Activated effector memory CD4-positive, alpha-beta T cell treated with anti-CD3 and anti-CD28 coated beads, Interleukin-2, amount 50 U/mL, for 16 hours (primary cell): ENCODE data around the gene APOO.

ENCODE experiments used
- DNase-seq: peaks from one replicate; pipeline ENCODE4 v3.0.0-alpha.2; 2020

The APOO gene

DNA sequence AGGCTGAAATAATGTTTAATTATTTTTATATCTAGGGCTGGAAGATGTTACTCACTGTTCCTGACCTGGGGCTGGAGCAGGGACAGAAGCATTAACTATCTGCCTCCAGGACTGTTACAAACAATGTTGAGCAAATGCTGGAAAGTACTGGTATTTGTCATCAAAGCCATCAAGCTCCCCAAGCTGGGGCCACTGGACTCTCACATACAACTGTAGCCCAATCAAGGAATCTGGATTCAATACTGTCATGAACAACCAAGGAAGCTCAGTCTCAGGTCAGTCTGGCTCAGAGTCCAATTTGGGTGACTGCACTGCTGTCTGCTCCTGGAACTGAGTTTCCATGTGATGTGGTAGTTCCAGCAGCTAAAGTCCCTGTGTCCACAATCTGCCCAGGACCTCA lies 50.4 kb downstream of the APOO start:
- no peak for DNase-seq

DNA sequence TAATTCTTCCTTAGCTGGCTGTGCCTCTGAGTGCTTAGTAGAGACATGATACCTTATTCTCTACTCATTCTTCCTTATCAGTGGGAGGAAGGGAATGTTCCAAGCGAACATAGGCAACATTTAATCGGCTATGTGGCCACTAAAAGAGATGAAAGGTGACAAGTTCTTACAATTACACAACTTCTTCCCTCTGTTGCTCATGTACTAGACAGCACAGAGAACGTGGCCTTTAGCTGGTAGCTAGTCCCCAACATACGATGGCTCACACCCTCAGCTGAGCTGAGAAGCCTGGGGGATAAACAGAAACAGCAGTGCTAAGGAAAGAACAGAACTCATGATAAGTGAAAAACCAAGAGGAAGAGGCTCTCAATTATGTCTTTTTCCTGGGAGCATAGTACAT lies 52.2 kb downstream of the APOO start:
- DNase-seq: no peak

DNA sequence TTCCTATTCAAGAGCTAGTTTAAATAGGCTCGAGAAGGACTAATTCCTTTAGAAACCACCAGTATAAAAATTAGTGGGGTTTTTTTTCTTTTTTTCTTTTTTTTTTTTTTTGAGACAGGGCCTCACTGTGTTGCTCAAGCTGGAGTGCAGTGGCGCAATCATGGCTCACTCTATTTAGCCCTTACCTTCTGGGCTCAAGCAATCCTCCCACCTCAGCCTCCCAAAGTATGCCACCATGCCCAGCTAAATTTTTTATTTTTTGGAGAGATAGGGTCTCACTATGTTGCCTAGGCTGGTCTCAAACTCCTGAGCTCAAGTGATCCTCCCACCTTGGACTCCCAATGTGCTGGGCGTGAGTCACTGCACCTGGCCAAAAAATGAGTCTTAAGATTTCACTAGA lies 52.8 kb downstream of the APOO start:
- no peak for DNase-seq

DNA sequence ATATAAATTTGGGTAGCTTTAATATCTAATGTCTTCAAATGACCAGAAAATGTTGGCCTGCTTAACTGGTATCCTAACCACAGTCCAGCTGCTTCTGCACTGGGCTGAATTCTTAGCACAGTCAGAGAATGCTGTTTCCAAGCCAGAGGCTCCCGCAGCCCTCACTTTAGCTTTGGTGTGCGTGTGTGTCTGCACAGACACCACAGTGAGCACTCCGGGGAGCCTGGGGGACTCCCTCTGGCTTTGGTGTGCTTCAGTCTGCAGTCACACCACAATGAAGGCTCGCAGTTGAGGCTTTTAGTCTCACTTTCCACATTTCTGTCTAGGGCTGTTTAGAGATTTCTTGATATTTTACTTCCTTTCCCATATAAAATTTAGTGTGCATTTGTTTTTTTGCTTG lies 53.6 kb downstream of the APOO start:
- DNase-seq: no peak

DNA sequence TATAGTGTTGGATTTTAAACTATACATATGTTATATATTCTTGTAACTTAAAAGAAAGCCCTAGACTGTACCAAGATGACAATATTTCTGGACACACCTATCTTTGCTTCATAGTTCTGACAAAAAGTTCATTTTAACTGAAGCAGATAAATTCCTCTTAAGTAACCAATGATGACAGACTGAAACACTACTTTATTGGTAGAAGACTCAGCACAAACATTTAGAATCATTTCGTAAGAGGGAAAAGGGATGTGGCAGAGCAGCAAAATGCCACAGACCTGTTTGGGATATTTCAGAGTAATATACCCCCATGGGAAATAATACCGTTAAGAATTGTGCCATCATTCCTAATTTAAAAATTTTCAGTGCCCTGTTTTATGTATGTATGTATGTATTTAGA lies 56.2 kb downstream of the APOO start:
- DNase-seq: no peak

DNA sequence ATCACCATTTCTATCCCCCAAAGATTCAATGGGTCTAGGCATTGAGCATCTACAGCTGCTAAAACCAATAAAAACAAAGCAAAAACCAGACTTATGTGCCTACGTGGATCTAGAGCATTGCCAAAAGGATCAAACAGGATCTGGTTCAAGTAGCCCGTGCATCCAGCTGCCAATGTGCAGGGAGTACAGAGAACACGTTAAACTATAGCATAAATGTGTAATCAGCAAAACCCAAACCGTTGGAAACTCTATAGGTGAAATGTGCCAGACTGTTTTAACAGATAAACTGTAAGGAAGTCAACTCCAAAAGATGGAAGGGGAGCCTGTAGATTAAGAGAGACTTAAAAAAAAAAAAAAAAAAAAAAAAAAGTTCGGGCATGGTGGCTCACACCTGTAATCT lies 58.5 kb downstream of the APOO start:
- DNase-seq: no peak

DNA sequence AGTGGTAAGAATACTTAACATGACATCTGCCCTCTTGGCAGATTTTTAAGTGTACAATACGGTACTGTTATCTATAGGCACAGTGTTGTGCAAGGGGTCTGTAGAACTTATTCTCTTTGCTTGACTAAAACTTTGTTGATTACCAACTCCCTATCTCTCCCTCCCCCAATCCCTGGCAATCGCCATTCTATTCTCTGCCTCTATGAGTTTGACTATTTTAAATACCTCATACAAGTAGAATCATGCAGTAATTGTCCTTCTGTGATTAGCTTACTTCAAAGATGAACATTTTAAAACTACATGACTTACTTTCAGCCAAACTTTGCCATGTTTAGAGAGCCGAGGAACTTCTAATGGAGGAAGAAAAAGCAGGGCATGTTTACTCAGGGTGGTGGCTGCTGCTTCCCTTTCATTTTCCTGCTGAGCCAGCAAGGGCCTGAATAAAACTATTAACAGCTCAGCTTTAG lies 62.4 kb downstream of the APOO start:
- no peak for DNase-seq

DNA sequence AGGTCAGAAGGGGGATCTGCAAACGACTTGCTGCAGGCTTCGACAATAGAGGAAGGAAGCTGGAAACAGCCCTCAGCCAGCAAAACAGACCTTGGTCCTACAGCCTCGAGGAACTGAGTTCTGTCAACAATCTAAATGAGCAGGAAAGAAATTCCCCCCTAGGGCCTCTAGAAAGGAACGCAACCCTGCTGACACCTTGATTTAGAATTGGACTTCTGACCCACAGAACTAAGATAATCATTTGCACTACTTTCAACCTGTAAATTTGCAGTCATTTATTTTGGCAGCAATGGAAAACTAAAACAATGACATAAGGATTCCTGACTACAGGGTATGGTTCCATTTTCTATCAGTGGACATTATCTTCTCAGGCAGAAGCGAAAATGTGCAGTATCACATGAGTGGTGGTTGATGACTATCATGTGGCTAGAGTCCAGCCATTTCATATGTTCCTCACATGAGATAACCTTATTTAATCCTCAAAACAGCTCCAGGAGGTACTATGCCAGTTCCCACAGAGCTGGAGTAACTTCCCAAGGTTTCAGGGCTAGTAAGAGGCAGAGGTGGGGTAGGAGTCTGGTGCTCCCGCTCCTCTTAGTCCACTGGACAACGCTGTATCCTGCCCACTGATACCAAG lies 63.1 kb downstream of the APOO start:
- DNase-seq: no peak

DNA sequence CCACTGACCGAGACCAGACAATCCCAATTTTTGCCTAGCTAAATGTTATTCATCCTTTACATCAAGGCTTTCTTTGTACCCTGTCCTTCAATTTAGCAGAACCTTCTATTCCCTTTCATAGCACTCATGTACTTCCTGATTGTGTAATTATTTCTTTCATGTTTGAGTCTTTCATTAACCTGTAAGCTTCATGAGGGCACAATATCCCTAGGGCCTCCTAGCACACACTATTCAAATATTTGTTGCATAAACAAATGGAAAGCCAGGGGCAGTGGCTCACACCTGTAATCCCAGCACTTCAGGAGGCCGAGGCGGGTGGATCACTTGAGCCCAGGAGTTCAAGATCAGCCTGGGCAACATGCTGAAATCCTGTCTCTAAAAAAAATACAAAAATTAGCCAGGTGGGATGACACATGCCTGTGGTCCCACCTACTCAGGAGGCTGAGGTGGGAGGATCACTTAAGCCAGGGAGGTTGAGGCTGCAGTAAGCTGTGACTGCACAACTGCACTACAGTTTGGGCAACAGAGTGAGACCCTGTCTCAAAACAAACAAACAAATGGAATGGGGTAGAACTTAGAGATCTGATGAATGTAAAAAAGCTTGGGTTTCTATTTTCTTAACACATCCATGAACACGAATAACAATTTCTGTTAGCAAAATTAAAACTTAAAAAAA lies 65.8 kb downstream of the APOO start:
- DNase-seq: no peak

DNA sequence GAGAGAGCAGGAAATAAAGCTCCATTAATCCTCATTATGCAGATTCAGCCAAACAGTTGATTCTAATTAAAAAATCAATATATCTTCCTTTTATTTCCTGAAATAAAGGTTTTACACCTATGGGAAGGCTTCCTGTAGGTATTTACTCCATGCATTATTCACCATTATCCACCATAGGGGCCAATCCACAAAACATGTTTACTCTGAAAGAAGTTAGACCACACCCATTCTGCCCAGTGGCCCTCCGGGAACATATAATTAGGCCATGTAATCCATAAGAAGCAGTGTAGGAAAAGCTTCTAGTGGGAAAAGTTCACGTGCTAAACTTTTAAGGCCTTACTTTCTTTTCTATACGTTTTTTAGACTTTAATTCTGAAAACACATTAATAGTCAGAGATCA lies 67.1 kb downstream of the APOO start:
- DNase-seq: no peak

DNA sequence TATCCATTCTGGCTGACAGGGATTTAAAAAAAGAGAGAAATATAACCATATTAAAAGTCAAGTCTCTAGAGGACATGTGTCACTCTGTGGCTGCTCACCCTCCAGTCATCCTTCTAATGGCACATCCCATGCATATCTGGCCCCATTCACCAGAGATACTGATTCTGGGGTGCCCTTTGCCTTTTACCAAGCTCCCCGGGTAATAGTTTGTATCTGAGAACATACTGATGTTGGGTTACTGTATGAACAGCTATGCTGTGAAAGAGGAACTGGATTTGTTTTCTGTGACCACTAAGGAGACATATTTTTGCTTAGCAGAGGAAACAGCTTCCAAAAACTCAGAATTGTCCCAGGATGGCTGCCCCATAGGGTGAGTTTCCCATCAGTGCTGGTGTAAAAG lies 68.8 kb downstream of the APOO start:
- no peak for DNase-seq

DNA sequence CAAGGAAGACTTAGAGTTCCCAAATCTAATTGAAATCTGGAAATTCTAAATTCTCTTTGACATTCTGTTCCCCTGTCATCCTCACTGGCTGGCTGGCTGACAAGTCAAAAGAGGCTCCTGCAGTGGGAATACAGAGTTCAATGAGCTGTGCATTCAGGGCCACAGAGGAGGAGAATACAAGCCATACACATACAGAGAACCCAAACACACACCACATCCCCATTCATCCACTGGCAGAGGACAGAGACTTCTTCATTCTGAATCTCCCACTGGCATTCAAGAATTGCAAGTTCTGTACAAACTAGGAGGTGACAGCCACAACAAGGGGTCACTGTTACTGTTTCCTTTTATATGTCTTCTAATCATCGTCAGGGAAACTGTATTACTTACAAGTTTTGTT lies 75.0 kb downstream of the APOO start:
- no peak for DNase-seq

DNA sequence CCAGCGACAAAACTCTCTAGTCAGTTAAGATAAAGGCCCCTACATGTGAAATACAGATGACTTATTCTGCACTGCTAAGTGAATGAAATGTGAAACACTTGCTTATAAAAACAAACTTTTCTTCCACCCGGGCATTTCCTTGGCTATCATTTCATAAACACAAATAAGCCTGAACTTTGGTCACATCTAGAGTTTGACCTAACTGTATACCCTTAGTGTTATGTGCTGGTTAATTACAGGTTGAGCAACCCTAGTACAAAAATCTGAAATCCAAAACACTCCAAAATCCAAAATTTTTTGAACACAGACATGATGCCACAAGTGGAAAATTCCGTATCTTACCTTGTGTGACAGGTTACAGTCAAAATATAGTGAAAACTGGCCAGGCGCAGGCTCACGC lies 78.9 kb downstream of the APOO start:
- no peak for DNase-seq

DNA sequence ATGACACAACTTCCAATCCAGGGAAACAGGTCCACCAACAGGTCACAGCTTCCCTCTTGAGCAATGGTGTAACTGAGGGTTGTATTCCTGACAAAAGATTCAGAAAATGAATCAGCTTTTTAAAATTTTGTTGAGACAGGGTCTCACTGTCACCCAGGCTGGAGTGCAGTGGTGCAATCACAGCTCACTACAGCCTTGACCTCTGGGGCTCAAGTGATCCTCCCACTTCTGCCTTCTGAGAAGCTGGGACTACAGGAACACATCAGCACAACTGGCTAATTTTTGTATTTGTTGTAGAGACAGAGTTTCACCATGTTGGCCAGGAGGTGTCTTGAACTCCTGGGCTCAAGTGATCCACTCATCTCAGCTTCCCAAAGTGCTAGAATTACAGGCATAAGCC lies 81.1 kb downstream of the APOO start:
- no peak for DNase-seq

DNA sequence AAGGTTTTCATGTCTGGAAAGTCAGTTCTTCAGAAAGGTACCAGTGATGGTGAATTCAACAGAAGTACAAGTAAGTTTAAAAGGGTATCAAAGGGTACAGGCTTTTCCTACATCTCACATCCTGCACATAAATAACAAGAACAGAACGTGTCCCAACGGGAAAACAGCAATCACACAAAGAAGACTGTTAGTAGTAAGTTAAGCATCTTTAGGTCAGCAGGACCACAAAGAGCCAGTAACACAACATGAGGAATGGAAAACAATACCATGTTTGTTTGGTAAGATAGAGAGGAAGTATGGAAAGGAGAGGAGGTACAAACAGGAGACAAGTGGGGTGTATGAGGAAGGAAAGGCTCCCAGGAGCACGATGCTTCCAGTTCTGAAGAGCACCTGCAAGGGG lies 81.5 kb downstream of the APOO start:
- DNase-seq: no peak

DNA sequence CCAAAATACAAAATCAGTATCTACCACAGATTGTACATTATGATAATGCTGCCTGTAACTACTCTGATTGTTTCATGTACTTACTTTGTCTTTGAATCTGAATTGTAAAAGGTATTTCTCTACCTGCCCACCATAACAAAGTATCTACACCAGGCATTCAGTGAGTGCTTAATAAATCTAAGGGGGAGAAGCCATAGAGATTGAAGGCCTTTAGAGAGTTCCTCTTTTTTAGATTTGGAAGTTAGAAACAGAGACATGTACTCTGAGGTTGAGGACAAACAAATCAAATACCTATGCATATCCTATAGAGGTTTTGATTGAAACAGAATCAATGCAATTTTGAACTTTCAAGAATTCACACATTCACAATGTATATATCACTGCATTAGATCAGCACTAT lies 82.1 kb downstream of the APOO start:
- no peak for DNase-seq

DNA sequence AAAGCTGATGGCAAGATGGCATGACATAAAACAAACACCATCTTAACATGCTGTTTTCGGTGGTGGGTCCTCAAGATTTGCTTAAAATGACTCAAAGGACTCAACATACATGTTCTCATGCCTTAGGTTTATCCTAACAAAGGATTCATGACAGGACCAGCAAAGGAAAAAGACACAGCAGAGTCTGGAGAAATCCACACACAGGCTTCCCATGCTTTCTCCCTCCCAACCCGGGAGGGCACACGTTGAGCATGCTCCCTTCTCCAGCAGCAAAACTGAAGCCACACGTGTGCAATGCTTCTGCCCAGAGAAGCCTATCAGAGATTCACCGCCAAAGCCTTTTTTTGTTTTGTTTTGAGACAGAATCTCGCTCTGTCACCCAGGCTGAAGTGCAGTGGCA lies 84.9 kb downstream of the APOO start:
- no peak for DNase-seq

DNA sequence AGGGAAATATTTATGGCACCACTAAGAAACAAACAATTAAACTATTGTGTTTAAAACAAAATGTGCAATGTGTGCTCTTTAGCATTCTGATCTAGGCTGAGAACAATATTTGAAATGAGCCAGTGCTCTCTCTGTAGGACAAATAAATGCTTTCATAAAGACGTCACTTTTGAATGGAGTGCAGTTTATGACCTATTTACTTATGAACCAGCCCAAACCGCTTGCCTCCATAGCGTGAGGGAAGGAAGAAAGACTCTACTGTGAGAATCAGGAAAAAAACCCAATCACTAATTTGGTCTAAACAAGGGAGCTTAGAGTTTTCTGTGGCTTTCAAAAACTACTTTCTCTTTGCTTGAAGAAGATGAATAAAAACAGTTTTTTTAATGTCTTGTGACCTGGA lies 85.3 kb downstream of the APOO start:
- no peak for DNase-seq

DNA sequence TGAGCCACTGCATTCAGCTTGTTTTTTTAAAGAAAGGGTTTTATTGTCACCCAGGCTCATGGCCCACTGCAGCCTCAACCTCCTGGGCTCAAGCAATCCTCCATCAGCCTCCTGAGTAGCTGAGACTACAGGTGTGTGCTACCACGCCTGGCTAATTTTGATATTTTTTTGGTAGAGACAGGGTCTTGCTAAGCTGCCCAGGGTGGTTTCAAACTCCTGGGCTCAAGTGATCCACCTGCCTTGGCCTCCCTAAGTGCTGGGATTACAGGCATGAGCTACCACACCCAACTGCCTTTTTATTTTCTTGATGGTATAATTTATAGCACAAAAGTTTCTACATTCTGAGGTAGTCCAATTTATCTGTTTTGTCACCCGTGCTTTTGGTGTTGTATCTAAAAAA lies 85.9 kb downstream of the APOO start:
- DNase-seq: no peak

DNA sequence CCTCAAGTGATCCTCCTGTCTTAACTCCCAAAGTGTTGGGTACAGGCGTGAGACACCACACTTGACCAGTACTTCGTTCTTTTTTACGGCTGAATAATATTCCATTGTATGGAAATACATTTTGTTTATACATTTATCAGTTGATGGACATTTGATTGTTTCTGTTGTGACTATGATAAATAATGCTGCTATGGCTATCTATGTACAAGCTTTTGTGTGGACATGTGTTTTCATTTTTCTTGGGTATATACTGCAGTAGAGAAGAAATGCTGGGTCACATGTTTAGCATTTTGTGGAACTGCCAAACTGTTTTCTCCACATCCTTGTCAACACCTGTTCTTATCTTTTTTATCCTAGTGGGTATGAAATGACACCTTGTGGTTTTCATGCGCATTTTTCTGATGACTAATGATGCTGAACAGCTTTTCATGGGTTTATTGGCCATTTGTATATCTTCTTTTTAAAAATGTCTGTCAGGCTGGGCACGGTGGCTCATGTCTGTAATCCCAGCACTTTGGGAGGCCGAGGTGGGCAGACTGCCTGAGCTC lies 87.4 kb downstream of the APOO start:
- no peak for DNase-seq

DNA sequence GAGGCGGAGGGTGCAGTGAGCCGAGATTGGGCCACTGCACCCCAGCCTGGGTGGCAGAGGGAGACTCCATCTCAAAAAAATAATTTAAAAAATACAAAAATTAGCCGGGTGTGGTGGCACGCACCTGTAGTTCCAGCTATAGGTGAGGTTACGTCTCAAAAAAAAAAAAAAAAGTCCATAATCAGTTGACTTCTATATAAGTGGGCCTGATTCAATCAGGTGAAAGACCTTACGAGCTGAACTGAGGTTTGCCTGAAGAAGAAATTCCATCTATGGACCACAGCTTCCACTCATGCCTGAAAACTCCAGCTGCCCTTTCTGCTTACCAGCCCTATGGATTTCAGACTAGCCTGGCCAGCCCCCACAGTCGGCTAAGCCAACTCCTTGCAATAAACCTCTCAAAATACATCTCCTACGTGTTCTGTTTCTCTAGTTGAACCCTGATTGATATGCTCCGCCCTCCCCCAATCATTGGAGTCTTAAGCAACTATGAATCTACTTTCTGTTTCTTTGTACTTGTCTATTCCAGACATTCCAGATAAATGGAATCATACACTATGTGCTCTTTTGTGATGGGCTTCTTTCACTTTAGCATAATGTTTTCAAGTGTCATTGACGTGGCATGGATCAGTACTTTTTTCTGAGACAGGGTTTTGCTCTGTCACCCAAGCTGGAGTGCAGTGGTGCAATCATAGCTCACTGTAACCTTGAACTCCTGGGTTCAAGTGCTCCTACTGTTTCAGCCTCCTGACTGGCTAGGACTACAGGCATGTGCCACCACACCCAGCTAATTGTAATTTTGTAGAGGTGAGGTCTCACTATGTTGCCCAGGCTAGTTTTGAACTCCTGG lies 88.1 kb downstream of the APOO start:
- no peak for DNase-seq

DNA sequence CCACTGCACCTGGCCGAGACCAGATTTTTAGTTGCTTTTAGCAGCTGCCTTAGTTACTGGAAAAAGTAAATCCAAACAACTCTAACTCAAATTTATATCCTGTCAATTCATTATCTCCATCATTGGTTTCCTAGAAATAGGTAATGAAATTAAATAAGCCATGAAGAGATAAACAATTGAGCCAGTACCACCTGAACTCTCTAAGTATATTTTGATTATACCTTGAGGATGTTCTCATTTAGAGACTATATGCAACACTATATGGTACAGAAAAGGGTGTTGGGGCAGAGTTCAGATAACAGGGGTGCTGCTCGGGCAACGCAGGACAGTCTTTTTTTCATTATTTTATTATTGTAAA lies 89.8 kb downstream of the APOO start:
- no peak for DNase-seq

DNA sequence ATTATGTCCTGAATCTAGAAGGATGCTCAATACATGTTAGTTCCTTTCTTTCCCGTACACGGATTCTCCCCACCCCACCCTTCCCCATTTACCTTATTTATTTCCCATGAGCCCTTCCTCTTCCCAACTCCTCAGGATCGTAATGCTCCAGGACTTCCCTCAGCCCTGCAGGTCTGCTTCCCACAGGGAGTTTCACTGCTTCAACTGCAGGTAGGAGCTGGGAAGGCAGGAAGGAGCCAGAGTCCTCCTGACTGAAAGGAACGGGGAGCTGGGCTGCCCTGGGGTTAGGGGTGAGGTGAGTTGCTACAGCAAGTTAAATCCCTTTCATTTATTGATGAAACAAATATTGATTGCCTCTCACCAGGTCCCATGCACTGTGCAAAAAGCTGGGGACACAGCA lies 91.6 kb downstream of the APOO start:
- no peak for DNase-seq

DNA sequence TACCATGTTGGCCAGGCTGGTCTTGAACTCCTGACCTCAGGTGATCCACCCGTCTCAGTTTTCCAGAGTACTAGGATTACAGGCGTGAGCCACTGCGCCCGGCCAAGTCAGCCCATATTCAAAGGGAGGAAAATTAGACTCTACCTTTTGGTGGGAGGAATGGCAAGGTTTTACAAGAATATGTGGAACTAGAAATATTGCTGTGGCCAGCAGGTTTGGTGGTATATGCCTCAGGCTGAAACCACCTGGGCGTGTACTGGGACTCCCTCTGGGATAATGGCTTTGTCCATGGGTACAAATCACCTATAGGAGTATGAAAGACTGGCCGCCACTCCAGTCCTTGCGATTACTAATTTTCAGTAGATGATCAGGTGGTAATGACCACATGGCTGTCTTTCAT lies 92.4 kb downstream of the APOO start:
- no peak for DNase-seq
